Measurements from ENCODE around the gene BRD3OS. TPM values are rescaled to one million over a fixed set of nuclear protein-coding genes. Genes with fewer than 3 reads are reported as not detected.

The BRD3OS gene
- total RNA-seq, 2 experiments from 2014 or later: 13.7 to 21.6 TPM

- Histone ChIP-seq H3K9me3 (ENCODE audit: low read length) (no peaks in the 10 kb centered on the region), H3K4me2 (ENCODE audit: low read length) (no peak overlapping the region), H4K20me1 (ENCODE audit: insufficient read depth, low read length) (peaks cover 23% of the 10 kb centered on the region), H2AFZ (ENCODE audit: low read length) (no peak overlapping the region), H3K4me3 (ENCODE audit: low read depth, low read length, poor library complexity, severe bottlenecking) (no peak overlapping the region), H3K79me2 (ENCODE audit: insufficient read depth, low read depth, low read length) (no peaks in the 10 kb centered on the region), H3K4me1 (ENCODE audit: insufficient read depth, low read length, poor library complexity, severe bottlenecking) (peaks cover 31% of the 10 kb centered on the region), H3K9me2 (ENCODE audit: insufficient read depth, low read length) (no peaks in the 10 kb centered on the region), H3K36me3 (ENCODE audit: insufficient read depth, low read length) (no peaks in the 10 kb centered on the region), H3K27ac (ENCODE audit: low read depth, low read length, poor library complexity, severe bottlenecking) (no peak overlapping the region)
- no peak for TF ChIP-seq EZH2phosphoT487 (IDR thresholded peaks at IDR 0.05; ENCODE audit: borderline replicate concordance, low read depth, low read length)
- no peak for TF ChIP-seq CTCF (conservative IDR thresholded peaks at IDR 0.05; ENCODE audit: low read length)
- ChIA-PET CTCF (ENCODE audit: unreplicated experiment) (no interaction called here), POLR2A (no interaction called here)
- BruUV-seq (replicated peaks): no TSS peak
- DNase-seq (ENCODE audit: low spot score): no peak
- intact Hi-C loops (cut with micrococcal nuclease; ENCODE audit: unreplicated experiment): no loop called here
Observed at GRCh38 chr9:134063088-134063570, 37.8 kb downstream of the BRD3OS start.

- ChIA-PET POLR2A (no interaction called here), CTCF (ENCODE audit: unreplicated experiment) (no interaction called here)
- no peaks in the 10 kb centered on the region for H3K36me3 ChIP-seq (ENCODE audit: insufficient read depth, low read length)
- H3K27ac ChIP-seq (ENCODE audit: low read depth, low read length, poor library complexity, severe bottlenecking): no peak overlapping the region
- no TSS peak for BruUV-seq (replicated peaks)
- H3K79me2 ChIP-seq (ENCODE audit: insufficient read depth, low read depth, low read length): no peaks in the 10 kb centered on the region
- peaks cover 31% of the 10 kb centered on the region for H3K4me1 ChIP-seq (ENCODE audit: insufficient read depth, low read length, poor library complexity, severe bottlenecking)
- no peak overlapping the region for H3K4me2 ChIP-seq (ENCODE audit: low read length)
- DNase-seq (ENCODE audit: low spot score): no peak
- H3K9me2 ChIP-seq (ENCODE audit: insufficient read depth, low read length): no peaks in the 10 kb centered on the region
- peaks cover 23% of the 10 kb centered on the region for H4K20me1 ChIP-seq (ENCODE audit: insufficient read depth, low read length)
- no peaks in the 10 kb centered on the region for H3K9me3 ChIP-seq (ENCODE audit: low read length)
- no peak overlapping the region for H3K4me3 ChIP-seq (ENCODE audit: low read depth, low read length, poor library complexity, severe bottlenecking)
- TF ChIP-seq EZH2phosphoT487 (IDR thresholded peaks at IDR 0.05; ENCODE audit: borderline replicate concordance, low read depth, low read length): no peak
- no peak for TF ChIP-seq CTCF (conservative IDR thresholded peaks at IDR 0.05; ENCODE audit: low read length)
- H2AFZ ChIP-seq (ENCODE audit: low read length): no peak overlapping the region
- intact Hi-C loops (cut with micrococcal nuclease; ENCODE audit: unreplicated experiment): no loop called here
Observed at GRCh38 chr9:134063571-134064450, 38.5 kb downstream of the BRD3OS start.

GRCh38 chr9:134064711-134065110 lies 39.4 kb downstream of the BRD3OS start:
- ChIA-PET POLR2A (no interaction called here), CTCF (ENCODE audit: unreplicated experiment) (no interaction called here)
- H3K4me3 ChIP-seq (ENCODE audit: low read depth, low read length, poor library complexity, severe bottlenecking): no peak overlapping the region
- no peaks in the 10 kb centered on the region for H3K36me3 ChIP-seq (ENCODE audit: insufficient read depth, low read length)
- H3K4me2 ChIP-seq (ENCODE audit: low read length): no peak overlapping the region
- intact Hi-C loops (cut with micrococcal nuclease; ENCODE audit: unreplicated experiment): loop anchor here (5.0 kb wide), 1 partner anchor 37 kb away; the partner anchor contains the start of gene BRD3OS
- H4K20me1 ChIP-seq (ENCODE audit: insufficient read depth, low read length): peaks cover 14% of the 10 kb centered on the region
- H3K9me3 ChIP-seq (ENCODE audit: low read length): no peaks in the 10 kb centered on the region
- H3K27ac ChIP-seq (ENCODE audit: low read depth, low read length, poor library complexity, severe bottlenecking): no peak overlapping the region
- H3K4me1 ChIP-seq (ENCODE audit: insufficient read depth, low read length, poor library complexity, severe bottlenecking): peaks cover 31% of the 10 kb centered on the region
- H2AFZ ChIP-seq (ENCODE audit: low read length): no peak overlapping the region
- TF ChIP-seq EZH2phosphoT487 (IDR thresholded peaks at IDR 0.05; ENCODE audit: borderline replicate concordance, low read depth, low read length) (no peak), CTCF (conservative IDR thresholded peaks at IDR 0.05; ENCODE audit: low read length) (no peak)
- DNase-seq (ENCODE audit: low spot score): no peak
- no TSS peak for BruUV-seq (replicated peaks)
- no peaks in the 10 kb centered on the region for H3K9me2 ChIP-seq (ENCODE audit: insufficient read depth, low read length)
- no peaks in the 10 kb centered on the region for H3K79me2 ChIP-seq (ENCODE audit: insufficient read depth, low read depth, low read length)

Data from OCI-LY7 (cell line).